IPS-20b (cell line): ENCODE measurements around the gene UTP4.
A peak's percentile ranks its signal among the peaks of the same experiment; 100 is the strongest.

Experiments
- H3K27ac ChIP-seq: one replicate; pipeline ENCODE4 v1.5.1; 2013; ENCODE audit warnings: low read length
- H3K27me3 ChIP-seq: 2 replicates; pipeline ENCODE4 v1.6.1; 2013; ENCODE audit warnings: mild to moderate bottlenecking, low read length, inconsistent platforms; ENCODE audit not compliant: insufficient read depth
- H3K36me3 ChIP-seq: 2 replicates; pipeline ENCODE4 v1.6.1; 2013; ENCODE audit warnings: low read depth, mild to moderate bottlenecking, inconsistent platforms, low read length, moderate library complexity; ENCODE audit not compliant: insufficient read depth
- H3K4me1 ChIP-seq: 2 replicates; pipeline ENCODE4 v1.6.1; 2013; ENCODE audit warnings: mild to moderate bottlenecking, control low read depth, inconsistent platforms, low read length, moderate library complexity; ENCODE audit not compliant: insufficient read depth
- H3K4me3 ChIP-seq: 2 replicates; pipeline ENCODE4 v1.5.1; 2013; ENCODE audit warnings: mild to moderate bottlenecking, low read length, inconsistent platforms
- H3K9ac ChIP-seq: 2 replicates; pipeline ENCODE4 v1.6.1; 2013; ENCODE audit warnings: low read depth, mild to moderate bottlenecking, inconsistent platforms, low read length, moderate library complexity
- H3K9me3 ChIP-seq: 2 replicates; pipeline ENCODE4 v1.6.1; 2013; ENCODE audit warnings: mild to moderate bottlenecking, low read depth, low read length, inconsistent platforms; ENCODE audit not compliant: insufficient read depth

UTP4 gene

DNA sequence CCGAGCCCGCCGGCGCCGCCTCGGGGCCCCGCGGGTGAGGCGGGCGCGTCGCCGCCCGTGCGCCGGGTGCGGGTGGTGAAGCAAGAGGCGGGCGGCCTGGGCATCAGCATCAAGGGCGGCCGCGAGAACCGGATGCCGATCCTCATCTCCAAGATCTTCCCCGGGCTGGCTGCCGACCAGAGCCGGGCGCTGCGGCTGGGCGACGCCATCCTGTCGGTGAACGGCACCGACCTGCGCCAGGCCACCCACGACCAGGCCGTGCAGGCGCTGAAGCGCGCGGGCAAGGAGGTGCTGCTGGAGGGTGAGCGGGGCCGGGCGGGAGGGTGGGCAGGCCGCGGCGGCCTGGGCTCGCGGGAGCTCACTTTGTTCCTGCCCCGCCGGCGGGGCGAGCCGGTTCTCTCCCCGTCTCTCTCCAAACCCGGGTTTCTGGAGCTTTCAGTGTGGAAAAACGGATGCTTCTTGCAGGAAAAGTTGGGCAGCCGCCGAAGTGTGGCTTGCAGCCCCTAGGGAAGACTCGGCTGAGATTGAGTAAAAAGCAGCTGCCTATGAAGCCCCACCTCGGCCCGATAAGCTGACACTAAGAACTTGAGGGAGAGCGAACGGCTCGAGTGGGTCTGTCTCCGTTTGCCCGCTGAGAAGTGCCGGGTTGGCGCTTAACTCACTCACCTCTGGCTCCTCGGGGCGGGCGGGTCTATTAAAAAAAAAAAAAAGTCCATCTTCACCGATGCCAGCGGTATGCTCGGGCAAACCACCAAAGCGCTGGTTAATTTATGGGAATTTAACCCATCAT is 55.2 kb downstream of the UTP4 start:
- Histone ChIP-seq H3K27ac (no peak overlapping the region), H3K36me3 (no peaks in the 10 kb centered on the region), H3K27me3 (peaks cover 6% of the 10 kb centered on the region; the same call in 1 of the 2 replicates)

DNA sequence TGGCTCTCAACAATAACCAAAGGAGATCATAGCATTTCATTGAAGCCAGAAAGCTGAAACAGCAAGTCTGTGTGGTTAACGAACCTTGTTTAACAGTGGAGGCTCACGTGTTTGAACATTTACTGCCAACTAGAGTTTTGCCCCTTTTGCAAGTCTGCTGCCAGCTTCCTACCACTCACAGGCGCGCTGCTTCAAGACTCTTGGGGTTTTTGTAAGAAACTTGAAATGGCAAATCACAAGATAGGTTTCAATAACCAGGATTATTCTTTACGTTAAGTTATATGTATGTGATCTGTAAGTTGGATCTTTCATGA is 55.7 kb downstream of the UTP4 start:
- peak overlapping the region; percentile 89 for H3K4me3 ChIP-seq
- no peaks in the 10 kb centered on the region for H3K9me3 ChIP-seq
- peaks cover 17% of the 10 kb centered on the region; the same call in 1 of the 2 replicates for H3K4me1 ChIP-seq
- H3K27me3 ChIP-seq, result peaks cover 6% of the 10 kb centered on the region; the same call in 1 of the 2 replicates
- H3K27ac ChIP-seq, result no peak overlapping the region
- peak overlapping the region; percentile 76; the same call in 1 of the 2 replicates for H3K9ac ChIP-seq
- no peaks in the 10 kb centered on the region for H3K36me3 ChIP-seq

More for the DNA sequence above, 55.2 kb downstream of the UTP4 start:
- peak overlapping the region; percentile 76; the same call in 1 of the 2 replicates for H3K9ac ChIP-seq
- no peaks in the 10 kb centered on the region for H3K9me3 ChIP-seq
- H3K4me1 ChIP-seq, result peaks cover 17% of the 10 kb centered on the region; the same call in 1 of the 2 replicates
- H3K4me3 ChIP-seq, result peak overlapping the region; percentile 89

DNA sequence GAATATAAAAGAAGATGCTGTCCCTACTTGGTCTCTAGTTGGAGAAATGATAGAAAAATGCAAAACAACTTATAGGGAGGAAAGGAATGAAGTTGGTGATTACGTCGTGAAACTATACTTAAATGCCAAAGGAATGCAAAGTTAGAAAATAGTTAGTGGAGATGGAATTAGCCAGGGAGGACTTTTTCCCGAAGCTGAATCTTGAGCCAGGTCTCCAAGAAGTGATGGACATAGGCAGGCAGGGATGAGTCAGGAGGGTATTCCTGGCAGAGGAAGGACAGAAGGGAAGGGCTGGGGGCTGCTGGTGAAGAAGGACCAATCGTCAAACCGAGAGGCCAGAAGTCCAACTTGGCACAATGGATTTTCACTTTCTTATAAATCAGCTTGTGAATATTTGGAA is 56.3 kb downstream of the UTP4 start:
- Histone ChIP-seq H3K9ac (peak overlapping the region; percentile 76; the same call in 1 of the 2 replicates), H3K27ac (no peak overlapping the region), H3K4me1 (peaks cover 17% of the 10 kb centered on the region; the same call in 1 of the 2 replicates), H3K4me3 (peak overlapping the region; percentile 89), H3K27me3 (peaks cover 6% of the 10 kb centered on the region; the same call in 1 of the 2 replicates), H3K36me3 (no peaks in the 10 kb centered on the region), H3K9me3 (no peaks in the 10 kb centered on the region)

DNA sequence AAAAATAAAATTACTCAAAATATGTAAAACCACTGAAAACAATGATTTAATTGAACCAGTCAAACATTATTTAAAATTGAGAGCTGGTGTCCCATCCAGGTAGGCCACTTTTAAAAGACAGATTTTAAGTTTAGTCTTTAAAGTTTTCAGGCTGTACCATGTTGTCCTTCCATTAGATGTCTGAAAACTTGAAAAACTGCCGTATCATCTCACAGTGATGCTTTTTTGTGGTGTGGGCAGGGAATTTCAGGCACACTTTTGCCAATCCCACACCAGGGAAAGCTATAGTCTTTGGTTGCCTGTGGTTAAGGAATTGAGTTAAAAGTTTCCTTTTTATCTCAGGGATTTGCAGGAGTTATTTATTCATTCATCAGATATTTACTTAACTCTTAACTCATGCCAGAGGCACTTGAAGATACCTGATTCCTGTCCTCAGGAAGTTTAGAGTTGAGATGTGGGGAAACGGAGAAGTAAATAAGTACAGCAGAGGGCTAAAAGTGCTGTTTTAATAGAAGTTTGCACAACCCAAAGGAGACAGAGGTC is 57.7 kb downstream of the UTP4 start:
- peaks cover 6% of the 10 kb centered on the region; the same call in 1 of the 2 replicates for H3K27me3 ChIP-seq
- no peak overlapping the region for H3K9ac ChIP-seq
- peaks cover 17% of the 10 kb centered on the region; the same call in 1 of the 2 replicates for H3K4me1 ChIP-seq
- no peak overlapping the region for H3K27ac ChIP-seq
- no peaks in the 10 kb centered on the region for H3K36me3 ChIP-seq
- no peaks in the 10 kb centered on the region for H3K9me3 ChIP-seq
- no peak overlapping the region for H3K4me3 ChIP-seq

DNA sequence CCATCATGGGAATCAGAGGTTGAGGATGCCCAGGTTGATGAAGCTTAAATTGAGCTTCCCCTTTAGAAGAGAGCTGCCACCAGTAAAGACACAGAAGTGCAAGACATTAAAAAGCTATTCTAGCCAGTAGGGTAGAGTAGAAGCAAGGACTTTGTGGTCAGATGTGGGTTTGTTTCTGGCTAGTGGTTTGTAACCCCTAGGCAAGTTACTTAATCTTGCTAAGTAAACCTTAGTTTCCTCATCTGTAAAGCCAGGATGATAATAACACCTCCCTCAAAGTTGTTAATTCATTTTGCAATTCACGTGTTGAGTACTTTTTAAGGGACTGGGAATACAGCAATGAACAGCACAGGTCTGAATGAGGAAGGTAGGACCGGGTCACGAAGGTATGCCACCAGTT is 58.1 kb downstream of the UTP4 start:
- H3K36me3 ChIP-seq, result no peaks in the 10 kb centered on the region
- no peak overlapping the region for H3K9ac ChIP-seq
- H3K4me3 ChIP-seq, result no peak overlapping the region
- no peaks in the 10 kb centered on the region for H3K9me3 ChIP-seq
- H3K27me3 ChIP-seq, result peaks cover 6% of the 10 kb centered on the region; the same call in 1 of the 2 replicates
- H3K4me1 ChIP-seq, result peaks cover 17% of the 10 kb centered on the region; the same call in 1 of the 2 replicates
- H3K27ac ChIP-seq, result no peak overlapping the region

DNA sequence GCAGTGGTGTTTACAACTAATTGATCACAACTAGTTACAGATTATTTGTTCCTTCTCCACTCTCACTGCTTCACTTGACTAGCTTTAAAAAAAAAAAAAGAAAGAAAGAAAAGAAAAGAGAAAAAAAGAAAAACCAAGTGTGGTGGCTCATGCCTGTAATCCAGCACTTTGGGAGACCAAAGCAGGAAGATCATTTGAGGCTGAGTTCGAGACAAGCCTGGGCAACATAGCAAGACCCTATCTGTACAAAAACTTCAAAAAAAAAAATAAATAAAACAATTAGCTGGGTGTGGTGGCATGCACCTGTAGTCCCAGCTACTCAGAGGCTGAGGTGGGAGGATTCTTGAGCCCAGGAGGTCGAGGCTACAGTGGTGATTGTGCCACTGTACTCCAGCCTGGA is 58.7 kb downstream of the UTP4 start:
- no peak overlapping the region for H3K9ac ChIP-seq
- no peaks in the 10 kb centered on the region for H3K9me3 ChIP-seq
- H3K4me1 ChIP-seq, result peaks cover 17% of the 10 kb centered on the region; the same call in 1 of the 2 replicates
- H3K27ac ChIP-seq, result no peak overlapping the region
- H3K36me3 ChIP-seq, result no peaks in the 10 kb centered on the region
- H3K27me3 ChIP-seq, result peaks cover 6% of the 10 kb centered on the region; the same call in 1 of the 2 replicates
- no peak overlapping the region for H3K4me3 ChIP-seq

DNA sequence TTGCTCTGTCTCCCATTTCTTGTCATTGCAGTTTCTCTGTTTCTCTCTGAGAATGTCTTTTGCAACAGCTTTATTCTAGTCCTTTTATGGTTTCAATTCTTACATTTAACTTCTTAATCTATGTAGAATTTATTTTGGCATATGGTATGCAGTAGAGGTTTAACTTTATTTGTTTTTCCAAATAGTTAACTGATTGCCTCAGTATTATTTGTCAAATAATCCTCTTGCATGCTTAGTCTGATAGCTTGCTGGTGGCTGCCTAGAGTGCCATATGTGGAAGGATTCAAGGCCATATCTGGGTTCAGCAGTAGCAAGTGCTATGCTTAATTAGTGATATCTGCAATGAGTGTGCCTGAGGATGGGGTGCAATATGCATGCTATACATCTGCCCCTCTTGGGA is 61.4 kb downstream of the UTP4 start:
- Histone ChIP-seq H3K36me3 (no peaks in the 10 kb centered on the region), H3K4me1 (peaks cover 9% of the 10 kb centered on the region; the same call in 1 of the 2 replicates), H3K9ac (no peak overlapping the region), H3K4me3 (no peak overlapping the region), H3K27me3 (no peaks in the 10 kb centered on the region), H3K27ac (no peak overlapping the region), H3K9me3 (no peaks in the 10 kb centered on the region)

DNA sequence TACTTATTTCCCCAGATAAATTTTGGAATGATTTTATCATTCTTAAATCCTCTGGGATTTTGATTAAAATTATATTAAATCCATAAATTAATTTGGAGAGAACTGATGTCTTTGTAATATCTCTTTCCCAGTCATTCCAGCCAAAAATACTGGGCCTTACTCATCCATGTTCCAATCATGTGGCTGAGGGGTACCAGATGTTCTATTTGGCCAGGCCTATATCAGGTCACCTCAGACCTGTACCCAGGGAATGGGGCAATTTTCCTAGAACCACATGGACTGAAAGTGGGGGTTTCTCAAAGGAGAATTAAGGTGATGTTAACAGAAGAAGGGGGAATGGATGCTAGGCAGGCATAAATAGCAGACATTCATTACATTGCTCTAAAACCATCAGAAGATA is 62.0 kb downstream of the UTP4 start:
- Histone ChIP-seq H3K27ac (no peak overlapping the region), H3K9ac (no peak overlapping the region), H3K4me3 (no peak overlapping the region), H3K4me1 (0 out of 2 replicates have a peak, but pooled peaks cover 4% of the 10 kb centered on the region), H3K36me3 (no peaks in the 10 kb centered on the region), H3K27me3 (no peaks in the 10 kb centered on the region), H3K9me3 (no peaks in the 10 kb centered on the region)

DNA sequence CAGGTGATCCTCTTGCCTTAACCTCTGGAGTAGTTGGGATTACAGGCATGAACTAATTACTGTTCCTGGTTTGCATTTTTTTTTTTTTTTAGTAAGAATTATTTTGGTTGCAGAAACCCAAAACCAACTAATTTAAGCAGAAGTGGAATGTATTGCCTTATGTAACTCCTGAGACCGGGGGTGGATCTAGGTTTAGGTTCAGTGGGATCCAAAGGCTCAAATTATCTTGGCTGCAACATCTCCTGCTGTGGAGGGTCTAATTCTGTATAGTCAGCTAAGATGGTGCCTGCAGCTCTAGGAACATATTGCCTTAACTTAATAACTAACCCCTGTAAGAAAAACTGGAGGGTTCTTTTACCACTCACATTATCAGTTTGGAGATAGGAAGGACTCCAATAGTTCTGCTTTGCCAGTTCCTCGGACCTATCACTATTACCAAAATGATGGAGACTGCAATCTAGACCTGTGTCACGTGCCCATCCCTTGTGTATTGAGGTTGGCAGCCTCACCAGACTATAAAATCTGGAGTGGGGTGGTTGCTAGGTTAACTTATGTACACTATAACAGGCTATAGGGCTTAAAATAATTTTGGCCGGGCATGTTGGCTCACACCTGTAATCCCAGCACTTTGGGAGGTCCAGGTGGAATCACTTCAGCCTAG is 63.0 kb downstream of the UTP4 start:
- Histone ChIP-seq H3K27me3 (no peaks in the 10 kb centered on the region), H3K36me3 (no peaks in the 10 kb centered on the region), H3K4me1 (no peaks in the 10 kb centered on the region), H3K27ac (no peak overlapping the region), H3K9ac (no peak overlapping the region), H3K4me3 (no peak overlapping the region), H3K9me3 (no peaks in the 10 kb centered on the region)

DNA sequence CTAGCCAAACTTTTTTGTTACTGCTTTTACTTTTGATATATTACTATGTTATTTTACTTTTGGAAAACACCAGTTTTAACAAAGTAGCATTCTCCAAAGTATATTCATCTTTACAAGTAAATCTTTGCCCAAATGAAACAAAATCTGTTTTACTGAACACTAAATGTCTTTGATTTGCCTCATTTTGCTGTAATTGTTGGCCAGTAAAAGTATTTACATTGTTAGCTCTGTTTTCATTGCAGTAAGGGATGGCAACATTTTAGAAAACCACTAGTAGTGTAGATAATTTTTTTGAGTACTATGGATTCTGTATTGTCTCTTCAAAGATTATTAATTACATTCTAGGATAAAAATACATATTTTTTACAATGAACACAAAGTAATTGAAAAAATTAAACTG is 65.1 kb downstream of the UTP4 start:
- no peak overlapping the region for H3K27ac ChIP-seq
- no peaks in the 10 kb centered on the region for H3K27me3 ChIP-seq
- H3K4me3 ChIP-seq, result no peak overlapping the region
- H3K36me3 ChIP-seq, result no peaks in the 10 kb centered on the region
- no peaks in the 10 kb centered on the region for H3K9me3 ChIP-seq
- no peak overlapping the region for H3K9ac ChIP-seq
- H3K4me1 ChIP-seq, result no peaks in the 10 kb centered on the region

DNA sequence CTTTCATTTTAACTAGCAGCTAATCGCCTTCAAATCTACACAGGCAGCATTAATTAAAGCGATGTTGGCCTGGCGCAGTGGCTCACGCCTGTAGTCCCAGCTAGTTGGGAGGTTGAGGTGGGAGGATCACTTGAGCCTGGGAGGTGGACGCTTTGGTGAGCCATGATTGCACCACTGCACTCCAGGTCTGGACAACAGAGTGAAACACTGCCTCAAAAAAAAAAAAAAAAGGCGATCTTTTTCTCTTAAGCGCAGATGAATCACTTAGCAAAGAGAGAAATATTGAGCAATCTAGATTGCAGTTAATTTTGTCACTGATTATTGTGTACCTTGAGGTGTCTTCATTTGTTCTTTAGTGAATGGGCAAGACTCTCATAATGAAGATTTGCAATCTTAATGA is 66.9 kb downstream of the UTP4 start:
- Histone ChIP-seq H3K9me3 (no peaks in the 10 kb centered on the region), H3K36me3 (no peaks in the 10 kb centered on the region), H3K4me3 (no peak overlapping the region), H3K27ac (no peak overlapping the region), H3K27me3 (no peaks in the 10 kb centered on the region), H3K9ac (no peak overlapping the region), H3K4me1 (no peaks in the 10 kb centered on the region)
